ENCODE data around the gene NUB1. TPM values are rescaled to one million over a fixed set of nuclear protein-coding genes. Genes with fewer than 3 reads are reported as not detected.

The NUB1 gene
- polyA plus RNA-seq, 1 of the 3 experiments (the other 2 are of a cell fraction) = 54.0 TPM

- H3K36me3 ChIP-seq (replicated peaks in 1 of 2; ENCODE audit: control insufficient read depth in 1 of 2, insufficient read depth in 2 of 2, low read length in 1 of 2) = peaks cover 79 to 86% of the 10 kb centered on the region in 2 experiments
- POLR2A ChIA-PET = no interaction called here
Observed at GRCh38 chr7:151349507-151349853, 7.9 kb downstream of the NUB1 start.

More at GRCh38 chr7:151349507-151349853, 7.9 kb downstream of the NUB1 start:
- H3K9me3 ChIP-seq = no peaks in the 10 kb centered on the region
- no peaks in the 10 kb centered on the region for H3K9me2 ChIP-seq
- H3K27me3 ChIP-seq (ENCODE audit: insufficient read depth) = no peaks in the 10 kb centered on the region
- DNase-seq = no peak
- H4K20me1 ChIP-seq (ENCODE audit: insufficient read depth) = peaks cover 8% of the 10 kb centered on the region
- no peak overlapping the region for H2AFZ ChIP-seq (ENCODE audit: low read depth)
- peaks cover 32% of the 10 kb centered on the region for H3F3A ChIP-seq (replicated peaks; ENCODE audit: insufficient read depth)
- H3K27ac ChIP-seq (ENCODE audit: low read depth in 2 of 2, low read length in 1 of 2) = no peak overlapping the region
- H3K79me2 ChIP-seq (ENCODE audit: insufficient read depth) = peaks cover 16% of the 10 kb centered on the region
- no peak overlapping the region for H3K4me2 ChIP-seq
- no peak overlapping the region for H3K9ac ChIP-seq
- TF ChIP-seq FOSL2 (IDR thresholded peaks at IDR 0.05; ENCODE audit: borderline replicate concordance, low read depth) = no peak
- TF ChIP-seq GATA2 (CRISPR knock-in tag; IDR thresholded peaks at IDR 0.05) = no peak
- TF ChIP-seq EZH2phosphoT487 (IDR thresholded peaks at IDR 0.05; ENCODE audit: borderline replicate concordance, low read depth) = no peak
- no peak for TF ChIP-seq FOXM1 (IDR thresholded peaks at IDR 0.05; ENCODE audit: low read depth)
- TF ChIP-seq GABPA (IDR thresholded peaks at IDR 0.05; ENCODE audit: low read depth) = no peak
- no peak for TF ChIP-seq ZBTB33 (IDR thresholded peaks at IDR 0.05; ENCODE audit: borderline replicate concordance, low read depth)
- no peak for TF ChIP-seq RFX5 (IDR thresholded peaks at IDR 0.05; ENCODE audit: low read length)
- TF ChIP-seq FOXJ3 (CRISPR knock-in tag; IDR thresholded peaks at IDR 0.05) = no peak
- no peak for TF ChIP-seq NFIC (IDR thresholded peaks at IDR 0.05; ENCODE audit: borderline replicate concordance)
- TF ChIP-seq NRF1 (IDR thresholded peaks at IDR 0.05; ENCODE audit: low read depth, low read length) = no peak
- TF ChIP-seq ELF1 (IDR thresholded peaks at IDR 0.05) = no peak
- no peak for TF ChIP-seq USF1 (IDR thresholded peaks at IDR 0.05; ENCODE audit: borderline replicate concordance, low read depth)
- TF ChIP-seq MEF2A (IDR thresholded peaks at IDR 0.05; ENCODE audit: borderline replicate concordance, low read depth) = no peak
- no peak for TF ChIP-seq RCOR1 (IDR thresholded peaks at IDR 0.05; ENCODE audit: low read length)
- no peak for TF ChIP-seq RAD21 (IDR thresholded peaks at IDR 0.05; ENCODE audit: low read length)
- no peak for TF ChIP-seq CHD2 (IDR thresholded peaks at IDR 0.05; ENCODE audit: low read length, partially characterized antibody)
- no peak for TF ChIP-seq TEAD4 (IDR thresholded peaks at IDR 0.05; ENCODE audit: borderline replicate concordance, insufficient read depth)
- no peak for TF ChIP-seq USF2 (IDR thresholded peaks at IDR 0.05; ENCODE audit: borderline replicate concordance, low read depth, low read length)
- TF ChIP-seq PBX3 (IDR thresholded peaks at IDR 0.05) = no peak
- H3K4me3 ChIP-seq (ENCODE audit: low read depth in 2 of 2, low read length in 1 of 2) = no peak overlapping the region
- peaks cover 8% of the 10 kb centered on the region in 2 experiments; a peak in 2 of 4 replicates for H3K4me1 ChIP-seq (ENCODE audit: control insufficient read depth in 1 of 2, insufficient read depth in 2 of 2, low read depth in 1 of 2, low read length in 1 of 2)
- CTCF ChIA-PET = interaction anchor here (0.7 to 10.0 kb wide), 15 partner anchors 9 to 293 kb away, joined by 3 to 237 read pairs (median 5); no protein-coding TSS in a partner anchor
- 90% methylated on average over 5 of the region's 5 CpGs for WGBS (ENCODE audit: low lambda C conversion rate)

Measured in SK-N-SH (cell line).